ENCODE measurements around the gene GAREM1.
"Not testable (repeated sequence)": the region's sequence is repeated elsewhere in the genome, so short reads cannot be mapped to it uniquely, and the experiment has no call there.

GAREM1 gene

DNA sequence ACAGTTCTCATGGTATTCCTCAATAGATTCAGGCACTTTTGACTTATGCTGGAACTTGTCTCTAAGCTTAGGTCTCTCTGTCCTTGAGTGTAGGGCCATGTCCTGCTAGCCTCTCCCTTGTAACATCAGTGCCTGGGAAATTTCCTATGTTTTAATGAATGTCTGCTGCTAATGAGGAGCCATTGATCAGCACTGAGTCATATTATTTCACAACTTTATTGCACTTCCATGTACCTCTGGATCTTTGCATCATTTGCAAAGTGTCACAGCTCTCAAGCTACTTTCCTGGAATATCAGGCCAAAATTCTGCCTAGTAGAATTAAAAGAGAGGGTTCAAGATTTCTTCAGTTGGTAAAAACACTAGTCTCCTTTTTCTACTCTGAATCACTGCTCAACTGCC lies 102.5 kb downstream of the GAREM1 start:
- no peak for DNase-seq (ENCODE audit: low read depth)

DNA sequence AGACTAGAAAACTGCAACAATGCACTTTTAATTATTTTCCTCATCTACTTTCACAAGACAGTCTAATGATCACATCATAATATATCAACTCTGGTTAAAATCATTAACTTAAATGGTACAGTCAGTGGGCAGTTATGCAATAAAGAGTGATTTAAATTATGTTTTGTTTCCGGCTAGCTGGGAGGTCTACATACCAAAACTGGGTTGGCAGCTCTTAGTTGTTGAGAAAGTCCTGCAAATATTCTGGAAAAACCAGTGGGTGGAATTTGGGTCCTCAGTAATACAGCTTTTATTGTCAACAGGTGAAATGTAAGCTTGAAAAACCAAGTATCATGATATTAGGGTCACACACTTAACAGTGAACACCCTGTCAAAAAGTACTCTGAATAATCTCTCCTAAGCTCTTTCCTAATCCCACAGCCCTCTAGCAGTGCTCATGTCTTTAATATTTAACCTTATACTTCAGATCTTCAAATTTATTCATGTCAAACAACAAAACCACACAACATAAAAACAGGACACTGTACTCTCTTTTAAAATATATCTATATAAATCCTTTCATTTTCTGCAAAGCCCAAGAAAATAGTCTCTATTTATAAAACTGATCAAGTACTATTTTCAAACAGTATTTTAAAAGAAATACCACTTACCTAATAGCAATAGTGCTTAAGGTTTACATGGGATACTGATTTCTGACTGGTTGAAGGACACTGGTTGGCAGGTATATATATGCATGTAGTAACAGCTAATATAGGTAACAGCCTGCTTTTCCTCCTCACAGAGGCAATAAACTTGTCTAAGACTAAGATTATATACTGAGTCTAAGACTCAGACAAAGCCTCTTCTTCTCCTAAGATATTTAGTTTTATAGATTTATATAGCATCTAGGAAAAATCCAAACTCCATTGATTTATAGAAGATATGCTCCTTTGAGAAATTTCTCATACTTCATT lies 103.8 kb downstream of the GAREM1 start:
- DNase-seq (ENCODE audit: low read depth), result no peak

DNA sequence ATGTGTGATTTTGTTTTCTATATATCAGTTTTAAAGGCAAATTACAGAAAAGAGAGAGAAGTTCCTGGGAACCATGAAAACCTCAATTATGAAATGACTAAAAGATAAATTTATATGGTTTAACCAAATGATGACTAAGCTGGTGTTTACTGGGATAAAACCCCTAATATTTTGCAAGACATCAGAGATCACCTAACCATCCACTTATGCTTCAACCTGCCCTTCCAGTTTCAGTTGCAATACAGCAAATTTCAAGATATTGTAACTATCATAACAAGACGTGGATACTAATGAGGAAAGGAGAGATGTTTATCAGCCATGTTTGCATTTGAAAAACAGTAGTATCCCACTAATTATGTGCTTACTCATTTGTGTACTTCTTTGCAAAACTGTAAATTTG lies 108.2 kb downstream of the GAREM1 start:
- DNase-seq (ENCODE audit: low read depth), result no peak

DNA sequence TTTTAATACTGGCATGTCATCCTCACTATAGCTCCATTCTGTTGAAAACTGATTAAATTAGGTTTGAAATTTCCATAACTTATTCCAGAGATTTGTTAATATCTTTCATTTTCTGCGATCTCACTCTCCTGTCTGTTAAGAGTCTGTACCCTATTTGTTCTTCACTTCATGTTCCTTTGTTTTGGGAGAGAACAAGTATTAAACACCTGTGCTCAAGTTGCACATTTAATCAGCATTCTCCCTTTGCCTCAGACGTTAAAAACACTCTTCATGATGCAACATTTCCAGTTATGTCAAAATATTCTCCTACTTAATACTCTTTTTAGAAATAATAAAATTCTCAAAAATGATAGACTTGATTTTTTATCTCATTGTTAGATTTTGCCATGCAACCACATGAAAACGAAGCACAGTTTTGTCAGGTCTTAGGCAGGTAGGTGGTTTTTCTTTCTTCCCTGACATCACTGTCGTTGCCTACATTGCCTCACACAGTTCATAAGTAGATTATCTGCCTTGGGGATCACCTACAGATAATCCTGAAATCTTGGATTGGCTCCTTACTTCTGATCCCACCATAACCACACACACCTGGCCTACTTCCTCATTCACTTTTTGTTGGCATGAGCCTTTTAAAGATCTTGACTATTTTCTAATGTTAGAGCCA lies 109.9 kb downstream of the GAREM1 start:
- DNase-seq (ENCODE audit: low read depth), result no peak

DNA sequence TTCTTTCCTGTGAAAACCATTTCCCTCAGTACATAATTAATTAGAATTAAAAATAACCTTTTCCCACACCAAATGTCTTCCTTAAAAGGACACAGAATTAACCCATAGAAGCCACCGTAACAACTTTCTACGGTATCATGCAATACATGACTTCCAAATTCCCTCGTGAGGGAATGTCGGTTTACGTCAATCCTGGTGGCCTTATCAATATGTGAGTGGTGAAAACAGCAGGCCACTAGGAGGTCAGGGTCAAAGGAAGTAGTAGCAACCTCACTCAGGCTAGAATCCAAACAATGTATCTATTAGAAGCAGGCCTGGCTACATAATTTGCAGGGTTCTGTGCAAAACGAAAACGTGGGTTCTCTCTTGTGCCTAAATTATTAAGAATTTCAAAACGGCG lies 112.2 kb downstream of the GAREM1 start:
- DNase-seq (ENCODE audit: low read depth), result no peak

DNA sequence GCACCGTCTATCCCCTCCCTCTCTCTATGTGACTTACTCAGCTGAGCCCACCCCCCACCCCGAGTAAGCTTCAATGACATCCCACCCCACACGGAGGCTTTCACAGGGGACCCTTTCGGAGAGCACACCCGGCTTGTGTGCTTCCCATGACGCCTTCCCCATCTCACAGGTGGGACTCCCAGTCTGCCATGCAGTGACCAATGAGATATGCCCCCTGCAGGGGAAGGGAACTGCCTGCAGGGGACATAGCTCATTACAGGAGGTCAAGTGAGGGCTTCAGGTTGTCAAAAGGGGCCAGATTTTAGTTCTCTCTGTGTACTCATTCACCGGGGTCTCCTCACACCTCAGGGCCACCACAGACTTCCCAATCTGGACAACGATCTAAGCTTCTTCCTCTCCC lies 112.6 kb downstream of the GAREM1 start:
- DNase-seq (ENCODE audit: low read depth), result no peak

DNA sequence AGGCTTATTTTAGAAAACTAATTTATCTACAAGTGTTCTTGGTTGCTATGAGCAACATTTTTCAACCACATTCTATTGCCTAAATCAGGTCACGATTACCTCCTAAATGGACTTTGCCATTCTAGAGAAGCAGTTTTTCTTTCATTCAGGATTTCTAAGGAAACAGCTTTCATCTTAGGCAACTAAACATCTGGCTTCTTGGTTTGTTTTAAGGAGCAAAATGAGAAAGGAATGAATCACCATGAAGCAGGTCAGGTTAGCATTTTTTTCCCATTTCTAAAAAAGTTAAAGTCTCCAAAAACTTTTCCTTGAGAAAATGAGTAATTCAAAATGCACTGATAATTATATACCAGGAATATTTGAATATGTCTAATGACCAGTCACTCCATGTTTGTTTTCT lies 114.8 kb downstream of the GAREM1 start:
- DNase-seq (ENCODE audit: low read depth), result no peak

DNA sequence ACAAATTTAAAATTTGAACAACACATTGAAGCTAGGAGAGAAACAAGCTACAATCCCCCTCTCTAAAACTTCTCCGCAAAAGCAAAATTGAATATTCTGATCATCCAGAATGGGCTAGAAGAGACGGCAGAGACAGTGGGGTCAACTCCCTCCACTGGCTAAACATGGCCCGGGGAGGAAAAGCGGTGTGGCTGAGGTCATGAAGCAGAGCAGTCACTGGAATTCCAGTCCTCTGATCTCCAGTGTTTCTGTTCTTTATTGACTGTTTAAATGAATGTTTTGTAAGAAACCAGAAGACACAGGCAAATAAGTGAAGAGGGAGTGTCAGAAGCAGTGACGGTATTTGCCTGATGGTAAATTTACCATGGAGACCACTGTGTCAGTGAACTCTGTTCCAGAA lies 116.2 kb downstream of the GAREM1 start:
- DNase-seq (ENCODE audit: low read depth), result no peak

DNA sequence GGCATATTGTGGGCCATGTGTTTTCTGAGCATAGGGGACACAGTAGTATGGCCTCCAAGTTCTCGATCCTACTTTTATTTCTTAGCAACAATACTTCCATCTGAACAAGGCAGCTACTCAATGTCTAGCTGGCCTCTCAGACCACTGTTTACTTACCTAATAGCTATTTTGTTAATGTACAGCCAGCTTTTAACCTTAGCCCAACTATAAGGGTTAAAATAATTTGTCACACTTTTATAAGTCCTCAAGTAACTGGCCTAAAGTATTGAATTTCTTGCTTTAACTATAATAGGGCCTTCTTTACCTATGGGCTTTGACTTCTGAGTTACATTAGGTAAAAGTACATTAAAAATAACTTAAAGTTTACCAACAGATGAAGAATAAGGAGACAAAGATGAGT lies 117.4 kb downstream of the GAREM1 start:
- no peak for DNase-seq (ENCODE audit: low read depth)

DNA sequence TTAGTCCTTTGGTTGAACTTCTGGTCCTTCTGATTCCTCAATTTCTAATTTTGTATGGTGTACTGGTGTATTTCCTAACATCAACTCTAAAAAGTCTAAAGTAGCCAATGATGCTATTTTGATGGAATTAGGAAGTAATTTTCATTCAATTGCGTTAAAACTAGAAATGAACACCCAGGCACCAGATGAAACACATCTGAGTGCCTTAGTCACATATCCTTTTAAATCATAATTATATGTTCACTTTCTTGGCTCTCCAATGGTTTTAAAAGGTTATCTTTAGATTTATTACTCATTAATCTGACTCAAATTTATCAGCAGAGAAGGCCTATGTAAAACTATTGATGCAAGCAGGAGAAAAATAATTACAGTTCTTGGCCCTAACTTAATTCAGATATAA lies 119.7 kb downstream of the GAREM1 start:
- no peak for DNase-seq (ENCODE audit: low read depth)

DNA sequence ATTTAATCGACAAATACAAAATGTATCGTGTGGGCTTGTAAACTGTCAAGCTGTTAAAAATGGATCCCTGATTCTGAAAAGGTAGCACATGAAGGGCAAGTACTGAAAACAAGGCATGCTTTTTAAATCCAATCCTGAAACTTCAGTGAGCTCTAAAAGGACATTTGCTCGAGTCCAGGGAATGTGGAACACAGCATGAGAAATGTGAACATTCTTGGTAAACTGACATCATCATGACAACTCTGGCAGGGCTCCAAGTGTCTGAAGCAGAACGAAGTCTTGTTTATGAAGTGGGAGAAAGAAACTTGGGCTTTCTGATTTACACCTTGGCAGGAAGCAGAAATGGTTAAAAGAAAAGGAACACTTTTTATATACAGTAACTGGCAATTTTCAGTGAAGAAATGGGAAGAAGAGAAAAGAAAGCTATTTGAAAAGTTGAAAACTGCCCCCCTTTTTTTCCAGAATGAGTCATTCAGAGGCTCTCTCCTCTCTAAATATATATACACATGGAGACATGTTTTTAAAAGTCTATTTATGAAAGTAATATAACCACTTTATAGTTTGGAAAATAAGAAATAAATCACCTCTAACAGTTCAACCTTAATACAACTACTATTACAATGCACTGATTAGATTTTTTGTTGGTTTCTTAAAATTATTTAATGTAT lies 120.8 kb downstream of the GAREM1 start:
- no peak for DNase-seq (ENCODE audit: low read depth)

DNA sequence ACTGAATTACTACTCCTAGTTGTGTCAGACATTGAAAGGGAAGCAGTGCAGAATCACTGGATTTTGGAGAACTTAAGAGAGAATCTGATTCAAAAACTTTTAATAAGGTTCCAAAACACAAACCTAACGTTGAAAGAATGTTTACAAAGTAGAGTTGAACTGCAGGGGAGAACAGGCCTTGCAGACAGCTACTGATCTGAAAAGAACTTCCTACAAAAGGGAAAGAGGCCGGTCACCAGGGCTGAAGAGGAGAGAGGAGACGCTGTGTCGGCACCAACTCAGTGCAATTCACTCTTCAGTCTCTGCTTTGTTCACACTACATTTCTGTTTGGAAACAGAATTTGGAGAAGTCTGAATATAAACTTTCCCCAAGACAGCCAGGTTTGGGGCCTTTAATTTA lies 124.0 kb downstream of the GAREM1 start:
- no peak for DNase-seq (ENCODE audit: low read depth)

DNA sequence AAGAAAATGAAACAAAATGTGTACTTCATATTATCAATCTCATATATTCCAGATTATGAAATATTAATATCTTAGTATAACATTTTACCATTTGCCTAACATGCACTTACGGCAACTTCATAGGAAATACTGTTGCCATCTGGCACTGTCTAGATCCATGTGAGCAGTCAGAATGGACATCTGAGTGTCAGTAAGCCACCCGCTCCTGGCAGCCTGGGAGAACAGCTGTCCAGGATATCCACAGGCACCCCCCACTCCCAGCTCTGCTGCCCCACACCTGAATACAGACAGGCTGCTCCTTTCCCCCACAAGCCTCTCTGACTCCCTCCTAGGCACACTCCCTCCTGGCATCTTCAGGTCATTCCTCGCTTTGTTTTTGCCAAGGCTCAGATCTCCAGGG lies 127.0 kb downstream of the GAREM1 start:
- DNase-seq (ENCODE audit: low read depth), result no peak

DNA sequence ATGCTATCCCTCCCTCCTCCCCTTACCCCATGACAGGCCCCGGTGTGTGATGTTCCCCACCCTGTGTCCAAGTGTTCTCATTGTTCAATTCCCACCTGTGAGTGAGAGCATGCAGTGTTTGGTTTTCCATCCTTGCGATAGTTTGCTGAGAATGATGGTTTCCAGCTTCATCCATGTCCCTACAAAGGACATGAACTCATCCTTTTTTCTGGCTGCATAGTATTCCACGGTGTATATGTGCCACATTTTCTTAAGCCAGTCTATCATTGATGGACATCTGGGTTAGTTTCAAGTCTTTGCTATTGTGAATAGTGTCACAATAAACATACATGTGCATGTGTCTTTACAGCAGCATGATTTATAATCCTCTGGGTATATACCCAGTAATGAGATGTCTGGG lies 129.6 kb downstream of the GAREM1 start:
- DNase-seq (ENCODE audit: low read depth), result not testable (repeated sequence)

DNA sequence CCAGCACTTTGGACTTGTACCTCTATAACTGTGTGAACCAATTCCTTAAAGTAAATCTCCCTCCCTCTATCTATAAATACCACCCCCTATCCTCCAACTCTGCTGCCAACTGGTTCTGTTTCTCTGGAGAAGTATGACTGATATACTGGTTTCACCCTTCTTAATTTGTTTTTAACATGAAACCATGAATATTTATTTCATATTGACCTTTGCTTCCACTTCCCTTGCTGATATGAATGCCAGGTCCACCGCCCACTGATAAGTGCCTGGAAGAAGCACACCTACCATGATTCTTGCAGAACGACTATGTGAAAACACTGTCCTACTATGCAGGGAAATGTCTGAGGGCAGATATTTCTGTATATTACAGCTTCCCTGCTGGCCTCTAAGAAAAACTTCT lies 131.6 kb downstream of the GAREM1 start:
- DNase-seq (ENCODE audit: low read depth), result no peak

DNA sequence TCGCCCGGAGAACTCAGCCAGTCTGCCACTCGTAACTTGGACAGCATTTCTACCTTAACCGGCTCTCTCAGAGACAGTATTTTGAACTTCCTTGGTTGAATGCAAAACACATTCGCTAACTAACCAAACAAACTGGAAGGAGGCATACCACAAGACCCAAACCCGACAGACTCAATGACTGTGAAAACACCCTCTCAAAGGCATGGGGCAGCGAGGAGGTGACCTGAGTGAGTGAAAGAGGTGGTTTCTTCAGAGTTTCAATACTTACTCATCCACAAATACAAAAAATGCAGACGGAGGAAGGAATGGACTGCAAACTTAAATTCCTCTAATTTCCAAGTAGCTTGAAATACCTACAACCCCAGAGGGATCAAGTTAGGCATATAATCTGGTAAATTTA lies 132.9 kb downstream of the GAREM1 start:
- no peak for DNase-seq (ENCODE audit: low read depth)

DNA sequence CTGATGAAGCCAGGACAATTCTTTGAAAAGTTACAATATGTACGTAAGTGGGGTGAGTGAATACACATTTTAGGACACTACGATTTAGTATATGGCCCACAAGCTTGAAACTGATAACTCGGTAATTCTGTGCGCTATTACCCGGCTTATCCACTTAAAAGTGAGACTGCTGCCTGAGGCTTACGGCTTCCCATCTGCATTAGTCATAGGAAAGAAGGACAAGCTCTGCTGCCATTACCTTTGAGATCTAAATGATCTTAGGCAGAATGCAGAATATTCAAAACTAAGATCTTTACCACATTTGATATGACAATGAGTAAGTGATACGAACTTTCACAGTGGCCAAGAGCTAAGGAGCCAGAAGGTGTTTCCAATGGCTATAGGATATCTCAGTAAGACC lies 133.3 kb downstream of the GAREM1 start:
- no peak for DNase-seq (ENCODE audit: low read depth)

DNA sequence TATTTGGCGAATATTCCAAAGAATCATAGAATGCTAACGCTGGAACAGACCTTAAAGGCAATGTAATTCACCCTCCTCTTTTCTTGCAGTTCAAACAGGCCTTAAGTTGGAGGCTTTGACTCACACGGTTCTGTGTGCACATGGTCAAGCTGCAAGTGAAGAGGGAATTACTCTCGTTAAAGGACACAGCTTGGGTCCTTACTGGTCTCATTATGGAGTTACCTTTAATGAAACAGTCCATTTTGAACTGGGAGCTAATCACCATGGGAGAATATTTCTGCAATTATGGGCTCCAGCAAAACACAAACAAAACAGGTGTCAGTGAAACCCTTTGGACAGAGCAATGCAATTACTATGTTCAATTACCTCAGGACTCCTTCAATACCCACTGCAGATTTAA lies 135.5 kb downstream of the GAREM1 start:
- DNase-seq (ENCODE audit: low read depth), result no peak

DNA sequence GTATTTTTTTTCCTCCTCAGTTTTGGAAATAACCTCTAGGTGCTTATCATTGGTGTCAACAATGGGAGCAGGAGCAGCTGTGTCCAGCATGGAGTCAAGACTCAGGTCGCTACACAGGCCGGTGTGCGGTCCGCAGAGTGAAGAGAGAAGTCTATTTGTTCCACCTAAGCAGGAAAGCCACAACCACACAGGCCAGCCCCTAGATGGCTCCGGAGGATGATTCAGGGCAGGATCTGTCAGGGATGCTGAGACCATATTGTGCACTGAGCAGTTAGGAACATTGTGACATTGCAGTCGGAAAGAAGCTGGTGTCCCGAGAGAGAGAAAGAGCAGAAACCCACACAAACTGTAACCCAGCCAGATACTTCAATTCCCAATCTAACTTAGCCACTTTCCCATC lies 136.9 kb downstream of the GAREM1 start:
- no peak for DNase-seq (ENCODE audit: low read depth)

DNA sequence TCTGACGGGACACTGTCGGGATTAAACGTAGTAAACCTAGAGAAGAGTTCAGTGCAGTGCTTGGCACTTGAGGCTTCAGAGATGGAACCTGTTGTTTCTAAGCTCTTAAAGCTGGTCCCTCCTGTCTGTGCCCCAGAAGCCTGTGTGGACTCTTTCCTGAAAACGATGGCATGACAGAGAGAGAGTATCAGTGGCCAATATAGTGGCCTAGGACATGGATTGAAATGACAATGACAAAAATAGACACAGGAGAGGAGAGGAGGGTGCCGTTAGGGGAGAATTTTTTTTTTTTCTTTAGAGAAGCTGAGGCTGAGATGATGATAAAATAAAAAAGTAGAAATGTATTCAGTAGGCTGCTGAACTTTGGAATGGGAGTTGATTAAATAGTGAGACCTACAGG lies 138.0 kb downstream of the GAREM1 start:
- no peak for DNase-seq (ENCODE audit: low read depth)

DNA sequence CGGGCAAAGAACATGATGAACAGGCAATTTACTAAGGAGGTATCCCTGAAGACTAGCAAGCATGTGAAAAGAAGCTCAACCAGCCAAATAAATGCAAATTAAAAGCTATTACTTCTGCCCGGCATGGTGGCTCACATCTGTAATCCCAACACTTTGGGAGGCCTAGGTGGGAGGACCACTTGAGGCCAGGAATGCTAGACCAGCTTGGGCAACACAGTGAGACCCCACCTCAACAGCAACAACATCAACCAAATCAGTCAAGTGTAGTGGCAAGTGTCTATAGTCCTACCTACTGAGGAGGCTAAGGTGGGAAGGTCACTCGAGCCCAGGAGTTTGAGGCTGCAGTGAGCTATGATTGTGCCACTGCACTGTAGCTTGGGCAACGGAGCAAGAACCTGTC lies 141.7 kb downstream of the GAREM1 start:
- no peak for DNase-seq (ENCODE audit: low read depth)

DNA sequence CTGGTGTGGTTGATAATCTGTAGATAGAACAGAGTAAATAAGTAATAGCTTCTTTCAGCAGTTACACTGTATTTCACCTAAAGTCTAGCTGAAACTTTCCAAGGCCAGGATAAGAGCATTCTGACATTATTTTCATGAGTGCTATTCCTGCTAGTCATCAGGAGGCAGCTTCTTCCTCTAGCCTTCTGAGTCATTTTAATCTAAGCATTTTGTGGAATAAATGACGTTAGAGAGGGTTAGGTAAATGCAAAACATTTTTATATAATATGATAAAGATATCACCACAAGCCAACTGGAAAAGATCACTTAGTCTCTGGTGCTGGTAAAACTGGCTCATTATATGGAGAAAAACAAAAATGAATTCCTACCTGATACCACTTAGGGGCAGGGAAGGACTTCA lies 142.3 kb downstream of the GAREM1 start:
- no peak for DNase-seq (ENCODE audit: low read depth)

Measured in activated T-cell treated with anti-CD3 and anti-CD28 coated beads for 1 hour (primary cell).